GM12878 (cell line): ENCODE results near the gene PTMA. TPM values are rescaled to one million over a fixed set of nuclear protein-coding genes. Genes with fewer than 3 reads are reported as not detected.
A peak's percentile ranks its signal among the peaks of the same experiment; 100 is the strongest.

Experiments
- ATAC-seq: fragments of 200-7000 bp; cut with Tn5 transposase; 3 replicates; pipeline ENCODE4 v1.9.1; 2020; ENCODE audit warnings: mild to moderate bottlenecking, moderate library complexity
- BruUV-seq: library from RNA; stranded (reverse); fragments of 400-500 nt; replicated peaks from 2 replicates; lab custom pipeline; 2021; lab: Mats Ljungman, UMichigan
- CTCF ChIA-PET: fragments of 300-600 bp; sonication (Branson Sonifier 250); formaldehyde crosslinking; extraction: SDS; loops from one replicate; lab custom pipeline; 2021; ENCODE audit warnings: inconsistent platforms; lab: Yijun Ruan, JAX
- POLR2A ChIA-PET: fragments of 350-600 bp; formaldehyde crosslinking; extraction: SDS; loops from one replicate; lab custom pipeline; 2021; ENCODE audit warnings: inconsistent platforms; lab: Charles Lee
- RAD21 ChIA-PET: fragments of 300-600 bp; sonication (Branson Sonifier 250); formaldehyde crosslinking; loops from one replicate; lab custom pipeline; 2023; ENCODE audit warnings: antibody characterized with exemption; ENCODE audit not compliant: unreplicated experiment; lab: Charles Lee
- SMC1A ChIA-PET: fragments of 300-600 bp; sonication (Branson Sonifier 250); formaldehyde crosslinking; loops from one replicate; lab custom pipeline; 2023; ENCODE audit not compliant: unreplicated experiment, uncharacterized antibody; lab: Charles Lee
- DNase-seq: peaks from one replicate; pipeline ENCODE4 v3.0.0-alpha.2; 2011; ENCODE audit warnings: low read depth, low spot score
- FAIRE-seq: peaks from 3 replicates; lab custom pipeline; 2011; peaks lifted over from hg19 to GRCh38; lab: Jason Lieb, UNC
- H2AFZ ChIP-seq: 2 replicates; pipeline ENCODE4 v1.6.0; 2011; ENCODE audit warnings: low read depth, low read length, control low read depth; ENCODE audit not compliant: control insufficient read depth
- H3K27ac ChIP-seq: 2 replicates; pipeline ENCODE4 v1.5.1; 2011; ENCODE audit warnings: control low read depth; ENCODE audit not compliant: control insufficient read depth, insufficient read depth
- H3K27me3 ChIP-seq, 2 experiments: replicated peaks in 1 of 2; 2 replicates each; pipeline versions ENCODE4 v1.6.0 to v1.6.1; 2011; ENCODE audit warnings: low read length in 1 of 2; ENCODE audit not compliant: control insufficient read depth in 2 of 2, insufficient read depth in 2 of 2
- H3K36me3 ChIP-seq, 2 experiments: 2 replicates each; pipeline ENCODE4 v1.5.1; 2011; ENCODE audit warnings: low read length in 1 of 2; ENCODE audit not compliant: control insufficient read depth in 2 of 2, insufficient read depth in 2 of 2
- H3K4me1 ChIP-seq: 2 replicates; pipeline ENCODE4 v1.6.1; 2011; ENCODE audit warnings: mild to moderate bottlenecking, low read length, moderate library complexity, mixed read lengths; ENCODE audit not compliant: control insufficient read depth, insufficient read depth
- H3K4me2 ChIP-seq: 2 replicates; pipeline ENCODE4 v1.6.0; 2011; ENCODE audit warnings: control low read depth; ENCODE audit not compliant: control insufficient read depth, insufficient read depth
- H3K4me3 ChIP-seq: fragments of 200-600 bp; sonication (generic); 2 replicates; pipeline ENCODE4 v1.5.1; 2016
- H3K79me2 ChIP-seq: 2 replicates; pipeline ENCODE4 v1.6.0; 2011; ENCODE audit warnings: low read length; ENCODE audit not compliant: control insufficient read depth, insufficient read depth
- H3K9ac ChIP-seq: 2 replicates; pipeline ENCODE4 v1.8.0; 2011; ENCODE audit warnings: low read length, control low read depth, mixed read lengths; ENCODE audit not compliant: control insufficient read depth, insufficient read depth
- H3K9me3 ChIP-seq: replicated peaks from 3 replicates; pipeline ENCODE4 v1.5.1; 2011; ENCODE audit warnings: mild to moderate bottlenecking, low read length; ENCODE audit not compliant: control insufficient read depth, insufficient read depth
- H4K20me1 ChIP-seq: 2 replicates; pipeline ENCODE4 v1.6.0; 2011; ENCODE audit not compliant: control insufficient read depth, insufficient read depth
- IKZF1 ChIP-seq: fragments of 450-650 bp; conservative IDR thresholded peaks from 2 replicates; pipeline ENCODE4 v1.6.1; 2017; ENCODE audit warnings: antibody characterized with exemption, mild to moderate bottlenecking
- KAT2A ChIP-seq: conservative IDR thresholded peaks from 2 replicates; pipeline ENCODE4 v1.6.1; 2011; ENCODE audit warnings: low read depth, low read length; ENCODE audit not compliant: control insufficient read depth
- MXI1 ChIP-seq: fragments of 150-350 bp; IDR thresholded peaks from 2 replicates; pipeline ENCODE4 v1.6.1; 2011; ENCODE audit warnings: low read depth, mild to moderate bottlenecking, inconsistent platforms, low read length, improper control_type of control experiment
- NFXL1 ChIP-seq: fragments of 450-650 bp; IDR thresholded peaks from 2 replicates; pipeline ENCODE4 v1.6.1; 2017; ENCODE audit warnings: antibody characterized with exemption, mild to moderate bottlenecking, borderline replicate concordance
- POU2F2 ChIP-seq: IDR thresholded peaks from 3 replicates; pipeline ENCODE4 v1.6.1; 2011; ENCODE audit warnings: low read depth, mild to moderate bottlenecking, low read length, borderline replicate concordance
- STAT3 ChIP-seq: IDR thresholded peaks from 2 replicates; pipeline ENCODE4 v1.6.1; 2011; ENCODE audit warnings: low read depth, low read length, improper control_type of control experiment
- WGBS: methylation state at CpG from one replicate; pipeline ENCODE4 v1.1.6; 2016; ENCODE audit warnings: low lambda C conversion rate; ENCODE audit not compliant: insufficient replicate concordance, insufficient coverage; ENCODE audit errors: missing lambda C conversion rate; 5-methylcytosine and 5-hydroxymethylcytosine counted together
- in situ Hi-C: fragments of 300-500 bp; cut with MboI; formaldehyde crosslinking; loops from 9 replicates; pipeline ENCODE4 v1.14.3; 2018; ENCODE audit warnings: mixed read lengths
- intact Hi-C: fragments of 100-400 bp; cut with micrococcal nuclease; formaldehyde crosslinking; loops from one replicate; pipeline ENCODE4 v1.14.2; 2022; ENCODE audit not compliant: unreplicated experiment
- polyA plus RNA-seq, 11 experiments: library from polyadenylated mRNA; depleted of rRNA in 4 of 11; unstranded in 6 of 11; stranded (reverse) in 5 of 11; fragments of >200 nt; fragmentation: Nextera tagmentation in 4 of 11; fragmentation: Illumina TruSeq in 1 of 11; extraction: Ambion mirVana in 4 of 11; extraction: Trizol in 1 of 11; gene quantifications; 1 replicate in 1 of 11; 2 replicates in 10 of 11; pipeline versions ENCODE4 v1.2.1 to v1.2.3, GENCODE V29; 2011 to 2016; ENCODE audit warnings: inconsistent platforms in 2 of 11, missing spikeins in 2 of 11, low read depth in 1 of 11
- total RNA-seq, 4 experiments: library from RNA; depleted of rRNA in 3 of 4; stranded (reverse); fragments of >200 nt in 3 of 4; fragmentation: Illumina TruSeq in 1 of 4; extraction: Trizol in 1 of 4; gene quantifications; 2 replicates each; pipeline versions ENCODE4 v1.2.1 to v1.2.3, GENCODE V29; 2013 to 2021
- TF ChIP-seq, protein P1 (sequence below): fragments of 450-650 bp; formaldehyde crosslinking; IDR thresholded peaks from 2 replicates; pipeline ENCODE4 v1.4.0; 2020; ENCODE audit warnings: mild to moderate bottlenecking, moderate library complexity

Gene PTMA
- total and polyA plus RNA-seq, 10 of the 15 experiments (the other 5 are each of a cell fraction or from before 2014, with no cell fraction given) = 1,144 to 5,018 (median 3,464) TPM

DNA sequence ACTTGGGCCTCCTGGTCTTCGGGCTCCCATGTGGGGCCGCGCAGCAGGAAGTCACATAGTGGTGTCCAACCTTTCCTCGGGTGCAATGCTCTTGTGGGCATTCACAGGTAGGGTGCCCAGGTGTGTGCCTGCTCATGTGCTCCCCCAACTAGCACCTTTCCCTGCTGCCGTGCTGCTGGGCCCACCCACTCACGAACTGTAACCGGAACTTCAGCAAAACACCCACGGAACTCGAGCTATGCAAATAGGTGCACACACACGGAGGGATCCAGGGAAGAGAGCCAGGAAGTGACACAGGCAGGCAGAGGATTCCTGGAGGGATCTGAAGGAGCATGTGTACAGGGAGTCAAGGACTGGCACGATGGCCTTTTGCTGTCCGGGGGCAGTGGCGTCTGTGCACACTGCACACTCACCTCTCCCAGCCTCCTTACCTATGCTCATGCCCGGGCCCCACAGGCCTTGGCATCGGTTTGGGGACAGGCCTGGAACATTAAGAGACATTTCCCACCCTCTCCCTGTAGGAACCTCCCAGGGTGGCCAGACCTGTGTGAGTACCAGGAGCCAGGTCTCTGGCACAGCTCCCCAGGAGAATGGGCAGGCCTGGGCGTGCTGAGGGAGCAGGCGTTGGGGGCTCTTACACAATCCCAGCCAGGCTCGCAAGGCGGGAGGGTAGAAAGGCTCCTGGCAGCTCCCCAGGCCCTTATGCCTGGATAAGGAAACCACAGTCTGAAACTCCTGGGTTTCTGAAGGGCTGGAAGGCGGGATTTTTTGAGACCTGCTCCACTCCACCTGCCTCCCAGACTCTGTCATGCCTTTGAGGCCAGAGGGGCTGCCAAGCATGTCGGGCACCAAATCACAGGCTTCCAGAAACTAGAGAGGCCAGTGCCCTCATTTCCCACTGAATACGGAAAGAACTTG, 6.6 kb upstream of the PTMA start:
- ATAC-seq = no peak
- H2AFZ ChIP-seq = no peak overlapping the region
- in situ Hi-C loops = no loop called here
- H3K36me3 ChIP-seq = no peaks in the 10 kb centered on the region
- intact Hi-C loops = no loop called here
- WGBS = 70% methylated on average over 22 of the region's 22 CpGs
- H3K27ac ChIP-seq = no peak overlapping the region
- CTCF ChIA-PET = interaction anchor here (1.4 to 10.5 kb wide), 4 partner anchors 13 to 83 kb away, joined by 4 to 164 read pairs (median 52); no protein-coding TSS in a partner anchor
- SMC1A ChIA-PET = interaction anchor here (3.8 kb wide), 1 partner anchor 13 kb away, joined by 17 read pairs; no protein-coding TSS in a partner anchor
- BruUV-seq = no TSS peak
- peaks cover 18% of the 10 kb centered on the region for H3K79me2 ChIP-seq
- TF ChIP-seq IKZF1 (peak; percentile 38), MXI1 (no peak), NFXL1 (no peak), KAT2A (no peak), STAT3 (no peak), POU2F2 (no peak)
- TF ChIP-seq, protein P1, sequence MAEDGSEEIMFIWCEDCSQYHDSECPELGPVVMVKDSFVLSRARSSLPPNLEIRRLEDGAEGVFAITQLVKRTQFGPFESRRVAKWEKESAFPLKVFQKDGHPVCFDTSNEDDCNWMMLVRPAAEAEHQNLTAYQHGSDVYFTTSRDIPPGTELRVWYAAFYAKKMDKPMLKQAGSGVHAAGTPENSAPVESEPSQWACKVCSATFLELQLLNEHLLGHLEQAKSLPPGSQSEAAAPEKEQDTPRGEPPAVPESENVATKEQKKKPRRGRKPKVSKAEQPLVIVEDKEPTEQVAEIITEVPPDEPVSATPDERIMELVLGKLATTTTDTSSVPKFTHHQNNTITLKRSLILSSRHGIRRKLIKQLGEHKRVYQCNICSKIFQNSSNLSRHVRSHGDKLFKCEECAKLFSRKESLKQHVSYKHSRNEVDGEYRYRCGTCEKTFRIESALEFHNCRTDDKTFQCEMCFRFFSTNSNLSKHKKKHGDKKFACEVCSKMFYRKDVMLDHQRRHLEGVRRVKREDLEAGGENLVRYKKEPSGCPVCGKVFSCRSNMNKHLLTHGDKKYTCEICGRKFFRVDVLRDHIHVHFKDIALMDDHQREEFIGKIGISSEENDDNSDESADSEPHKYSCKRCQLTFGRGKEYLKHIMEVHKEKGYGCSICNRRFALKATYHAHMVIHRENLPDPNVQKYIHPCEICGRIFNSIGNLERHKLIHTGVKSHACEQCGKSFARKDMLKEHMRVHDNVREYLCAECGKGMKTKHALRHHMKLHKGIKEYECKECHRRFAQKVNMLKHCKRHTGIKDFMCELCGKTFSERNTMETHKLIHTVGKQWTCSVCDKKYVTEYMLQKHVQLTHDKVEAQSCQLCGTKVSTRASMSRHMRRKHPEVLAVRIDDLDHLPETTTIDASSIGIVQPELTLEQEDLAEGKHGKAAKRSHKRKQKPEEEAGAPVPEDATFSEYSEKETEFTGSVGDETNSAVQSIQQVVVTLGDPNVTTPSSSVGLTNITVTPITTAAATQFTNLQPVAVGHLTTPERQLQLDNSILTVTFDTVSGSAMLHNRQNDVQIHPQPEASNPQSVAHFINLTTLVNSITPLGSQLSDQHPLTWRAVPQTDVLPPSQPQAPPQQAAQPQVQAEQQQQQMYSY (CRISPR knock-in tag) = no peak
- no peak for DNase-seq
- no peaks in the 10 kb centered on the region for H3K9me3 ChIP-seq
- no peak overlapping the region for H3K4me3 ChIP-seq
- no peaks in the 10 kb centered on the region for H3K27me3 ChIP-seq
- H3K4me2 ChIP-seq = no peak overlapping the region
- no peak overlapping the region for H3K9ac ChIP-seq
- peaks cover 11% of the 10 kb centered on the region for H3K4me1 ChIP-seq
- RAD21 ChIA-PET = interaction anchor here (0.6 to 1.1 kb wide), 2 partner anchors 13 to 238 kb away, joined by 3 to 4 read pairs; partner anchors contain the start of gene NCL
- H4K20me1 ChIP-seq = no peaks in the 10 kb centered on the region
- no peak for FAIRE-seq
- POLR2A ChIA-PET = no interaction called here
